GM12878 (cell line): ENCODE data around the gene B3GALT4. TPM values are rescaled to one million over a fixed set of nuclear protein-coding genes. Genes with fewer than 3 reads are reported as not detected.

ENCODE experiments used
- BACH1 ChIP-seq: fragments of 450-650 bp; IDR thresholded peaks from 2 replicates; pipeline ENCODE4 v1.6.1; 2017; ENCODE audit warnings: mild to moderate bottlenecking, borderline replicate concordance
- CHD2 ChIP-seq: IDR thresholded peaks from 2 replicates; pipeline ENCODE4 v1.6.1; 2011; ENCODE audit warnings: low read depth, low read length, improper control_type of control experiment, borderline replicate concordance
- EP300 ChIP-seq, 2 experiments: fragments of 150-350 bp in 1 of 2; IDR thresholded peaks; 2 replicates each; pipeline ENCODE4 v1.6.1; 2011 to 2012; ENCODE audit warnings: low read depth in 2 of 2, low read length in 2 of 2, borderline replicate concordance in 1 of 2, improper control_type of control experiment in 1 of 2, inconsistent platforms in 1 of 2; ENCODE audit not compliant: control insufficient read depth in 1 of 2
- ETV6 ChIP-seq, 2 experiments: fragments of 450-650 bp in 1 of 2; IDR thresholded peaks in 1 of 2; conservative IDR thresholded peaks in 1 of 2; 2 replicates each; pipeline ENCODE4 v1.6.1; 2014; ENCODE audit warnings: antibody characterized with exemption in 1 of 2, borderline replicate concordance in 1 of 2, low read depth in 1 of 2, mild to moderate bottlenecking in 1 of 2, moderate library complexity in 1 of 2
- FOXK2 ChIP-seq: fragments of 450-650 bp; IDR thresholded peaks from 2 replicates; pipeline ENCODE4 v1.6.1; 2017; ENCODE audit warnings: mild to moderate bottlenecking, moderate library complexity
- FOXM1 ChIP-seq: IDR thresholded peaks from 2 replicates; pipeline ENCODE4 v1.6.1; 2012; ENCODE audit warnings: low read depth, mild to moderate bottlenecking, inconsistent platforms, low read length, moderate library complexity
- HCFC1 ChIP-seq: fragments of 150-350 bp; IDR thresholded peaks from 2 replicates; pipeline ENCODE4 v1.6.1; 2014; ENCODE audit warnings: low read length
- HDGF ChIP-seq: fragments of 450-650 bp; IDR thresholded peaks from 2 replicates; pipeline ENCODE4 v1.6.1; 2016; ENCODE audit warnings: antibody characterized with exemption
- KAT2A ChIP-seq: conservative IDR thresholded peaks from 2 replicates; pipeline ENCODE4 v1.6.1; 2011; ENCODE audit warnings: low read depth, low read length; ENCODE audit not compliant: control insufficient read depth
- KLF5 ChIP-seq: fragments of 450-650 bp; IDR thresholded peaks from 2 replicates; pipeline ENCODE4 v1.6.1; 2014; ENCODE audit warnings: mild to moderate bottlenecking; ENCODE audit not compliant: partially characterized antibody
- NR2C1 ChIP-seq: fragments of 450-650 bp; IDR thresholded peaks from 2 replicates; pipeline ENCODE4 v1.6.1; 2017; ENCODE audit warnings: antibody characterized with exemption, mild to moderate bottlenecking, moderate library complexity
- PBX3 ChIP-seq: IDR thresholded peaks from 2 replicates; pipeline ENCODE4 v1.6.1; 2011; ENCODE audit warnings: mild to moderate bottlenecking, low read depth, low read length, moderate library complexity; ENCODE audit not compliant: insufficient replicate concordance
- SPI1 ChIP-seq: IDR thresholded peaks from 2 replicates; pipeline ENCODE4 v1.6.1; 2011; ENCODE audit warnings: low read depth, mild to moderate bottlenecking, low read length, moderate library complexity, borderline replicate concordance; ENCODE audit not compliant: insufficient read depth
- SREBF1 ChIP-seq: IDR thresholded peaks from 2 replicates; pipeline ENCODE4 v1.6.1; 2012; ENCODE audit warnings: mild to moderate bottlenecking, low read length
- YBX1 ChIP-seq: fragments of 450-650 bp; IDR thresholded peaks from 2 replicates; pipeline ENCODE4 v1.6.1; 2016; ENCODE audit warnings: antibody characterized with exemption
- ZNF207 ChIP-seq: fragments of 450-650 bp; IDR thresholded peaks from 2 replicates; pipeline ENCODE4 v1.6.1; 2014; ENCODE audit warnings: antibody characterized with exemption, mild to moderate bottlenecking, borderline replicate concordance
- polyA plus RNA-seq, 11 experiments: library from polyadenylated mRNA; depleted of rRNA in 4 of 11; unstranded in 6 of 11; stranded (reverse) in 5 of 11; fragments of >200 nt; fragmentation: Nextera tagmentation in 4 of 11; fragmentation: Illumina TruSeq in 1 of 11; extraction: Ambion mirVana in 4 of 11; extraction: Trizol in 1 of 11; gene quantifications; 1 replicate in 1 of 11; 2 replicates in 10 of 11; pipeline versions ENCODE4 v1.2.1 to v1.2.3, GENCODE V29; 2011 to 2016; ENCODE audit warnings: inconsistent platforms in 2 of 11, missing spikeins in 2 of 11, low read depth in 1 of 11
- total RNA-seq, 4 experiments: library from RNA; depleted of rRNA in 3 of 4; stranded (reverse); fragments of >200 nt in 3 of 4; fragmentation: Illumina TruSeq in 1 of 4; extraction: Trizol in 1 of 4; gene quantifications; 2 replicates each; pipeline versions ENCODE4 v1.2.1 to v1.2.3, GENCODE V29; 2013 to 2021
- TF ChIP-seq, protein P1 (sequence below): fragments of 450-650 bp; IDR thresholded peaks from 2 replicates; pipeline ENCODE4 v1.6.1; 2017; ENCODE audit warnings: antibody characterized with exemption, mild to moderate bottlenecking, moderate library complexity
- TF ChIP-seq, protein P2 (sequence below): IDR thresholded peaks from 2 replicates; pipeline ENCODE4 v1.6.1; 2012; ENCODE audit warnings: low read depth, low read length, improper control_type of control experiment
- TF ChIP-seq, protein P3 (sequence below): fragments of 450-650 bp; IDR thresholded peaks from 2 replicates; pipeline ENCODE4 v1.6.1; 2017; ENCODE audit warnings: mild to moderate bottlenecking, moderate library complexity
- TF ChIP-seq, protein P4 (sequence below): fragments of 150-350 bp; IDR thresholded peaks from 2 replicates; pipeline ENCODE4 v1.6.1; 2014; ENCODE audit warnings: mild to moderate bottlenecking, low read depth, low read length

B3GALT4 gene
- total and polyA plus RNA-seq, 10 of the 15 experiments (the other 5 are each of a cell fraction or from before 2014, with no cell fraction given), result 0.27 to 8.2 (median 2.6) TPM

- TF ChIP-seq FOXK2, result no peak
- no peak for TF ChIP-seq EP300 (IDR thresholded peaks at IDR 0.05; ENCODE audit: borderline replicate concordance in 1 of 2, control insufficient read depth in 1 of 2, low read depth in 2 of 2, low read length in 2 of 2)
- TF ChIP-seq YBX1, result no peak
- no peak for TF ChIP-seq ZNF207
- TF ChIP-seq HDGF, result no peak
- TF ChIP-seq KAT2A, result no peak
- TF ChIP-seq, protein P1, sequence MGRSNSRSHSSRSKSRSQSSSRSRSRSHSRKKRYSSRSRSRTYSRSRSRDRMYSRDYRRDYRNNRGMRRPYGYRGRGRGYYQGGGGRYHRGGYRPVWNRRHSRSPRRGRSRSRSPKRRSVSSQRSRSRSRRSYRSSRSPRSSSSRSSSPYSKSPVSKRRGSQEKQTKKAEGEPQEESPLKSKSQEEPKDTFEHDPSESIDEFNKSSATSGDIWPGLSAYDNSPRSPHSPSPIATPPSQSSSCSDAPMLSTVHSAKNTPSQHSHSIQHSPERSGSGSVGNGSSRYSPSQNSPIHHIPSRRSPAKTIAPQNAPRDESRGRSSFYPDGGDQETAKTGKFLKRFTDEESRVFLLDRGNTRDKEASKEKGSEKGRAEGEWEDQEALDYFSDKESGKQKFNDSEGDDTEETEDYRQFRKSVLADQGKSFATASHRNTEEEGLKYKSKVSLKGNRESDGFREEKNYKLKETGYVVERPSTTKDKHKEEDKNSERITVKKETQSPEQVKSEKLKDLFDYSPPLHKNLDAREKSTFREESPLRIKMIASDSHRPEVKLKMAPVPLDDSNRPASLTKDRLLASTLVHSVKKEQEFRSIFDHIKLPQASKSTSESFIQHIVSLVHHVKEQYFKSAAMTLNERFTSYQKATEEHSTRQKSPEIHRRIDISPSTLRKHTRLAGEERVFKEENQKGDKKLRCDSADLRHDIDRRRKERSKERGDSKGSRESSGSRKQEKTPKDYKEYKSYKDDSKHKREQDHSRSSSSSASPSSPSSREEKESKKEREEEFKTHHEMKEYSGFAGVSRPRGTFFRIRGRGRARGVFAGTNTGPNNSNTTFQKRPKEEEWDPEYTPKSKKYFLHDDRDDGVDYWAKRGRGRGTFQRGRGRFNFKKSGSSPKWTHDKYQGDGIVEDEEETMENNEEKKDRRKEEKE, result no peak
- TF ChIP-seq ETV6 (conservative IDR thresholded peaks at IDR 0.05 in 1 of 2, IDR thresholded peaks at IDR 0.05 in 1 of 2; ENCODE audit: borderline replicate concordance in 1 of 2, low read depth in 1 of 2), result no peak
- TF ChIP-seq, protein P2, sequence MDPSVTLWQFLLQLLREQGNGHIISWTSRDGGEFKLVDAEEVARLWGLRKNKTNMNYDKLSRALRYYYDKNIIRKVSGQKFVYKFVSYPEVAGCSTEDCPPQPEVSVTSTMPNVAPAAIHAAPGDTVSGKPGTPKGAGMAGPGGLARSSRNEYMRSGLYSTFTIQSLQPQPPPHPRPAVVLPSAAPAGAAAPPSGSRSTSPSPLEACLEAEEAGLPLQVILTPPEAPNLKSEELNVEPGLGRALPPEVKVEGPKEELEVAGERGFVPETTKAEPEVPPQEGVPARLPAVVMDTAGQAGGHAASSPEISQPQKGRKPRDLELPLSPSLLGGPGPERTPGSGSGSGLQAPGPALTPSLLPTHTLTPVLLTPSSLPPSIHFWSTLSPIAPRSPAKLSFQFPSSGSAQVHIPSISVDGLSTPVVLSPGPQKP, result no peak
- TF ChIP-seq, protein P3, sequence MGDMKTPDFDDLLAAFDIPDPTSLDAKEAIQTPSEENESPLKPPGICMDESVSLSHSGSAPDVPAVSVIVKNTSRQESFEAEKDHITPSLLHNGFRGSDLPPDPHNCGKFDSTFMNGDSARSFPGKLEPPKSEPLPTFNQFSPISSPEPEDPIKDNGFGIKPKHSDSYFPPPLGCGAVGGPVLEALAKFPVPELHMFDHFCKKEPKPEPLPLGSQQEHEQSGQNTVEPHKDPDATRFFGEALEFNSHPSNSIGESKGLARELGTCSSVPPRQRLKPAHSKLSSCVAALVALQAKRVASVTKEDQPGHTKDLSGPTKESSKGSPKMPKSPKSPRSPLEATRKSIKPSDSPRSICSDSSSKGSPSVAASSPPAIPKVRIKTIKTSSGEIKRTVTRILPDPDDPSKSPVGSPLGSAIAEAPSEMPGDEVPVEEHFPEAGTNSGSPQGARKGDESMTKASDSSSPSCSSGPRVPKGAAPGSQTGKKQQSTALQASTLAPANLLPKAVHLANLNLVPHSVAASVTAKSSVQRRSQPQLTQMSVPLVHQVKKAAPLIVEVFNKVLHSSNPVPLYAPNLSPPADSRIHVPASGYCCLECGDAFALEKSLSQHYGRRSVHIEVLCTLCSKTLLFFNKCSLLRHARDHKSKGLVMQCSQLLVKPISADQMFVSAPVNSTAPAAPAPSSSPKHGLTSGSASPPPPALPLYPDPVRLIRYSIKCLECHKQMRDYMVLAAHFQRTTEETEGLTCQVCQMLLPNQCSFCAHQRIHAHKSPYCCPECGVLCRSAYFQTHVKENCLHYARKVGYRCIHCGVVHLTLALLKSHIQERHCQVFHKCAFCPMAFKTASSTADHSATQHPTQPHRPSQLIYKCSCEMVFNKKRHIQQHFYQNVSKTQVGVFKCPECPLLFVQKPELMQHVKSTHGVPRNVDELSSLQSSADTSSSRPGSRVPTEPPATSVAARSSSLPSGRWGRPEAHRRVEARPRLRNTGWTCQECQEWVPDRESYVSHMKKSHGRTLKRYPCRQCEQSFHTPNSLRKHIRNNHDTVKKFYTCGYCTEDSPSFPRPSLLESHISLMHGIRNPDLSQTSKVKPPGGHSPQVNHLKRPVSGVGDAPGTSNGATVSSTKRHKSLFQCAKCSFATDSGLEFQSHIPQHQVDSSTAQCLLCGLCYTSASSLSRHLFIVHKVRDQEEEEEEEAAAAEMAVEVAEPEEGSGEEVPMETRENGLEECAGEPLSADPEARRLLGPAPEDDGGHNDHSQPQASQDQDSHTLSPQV, result no peak
- no peak for TF ChIP-seq SREBF1
- TF ChIP-seq, protein P4, sequence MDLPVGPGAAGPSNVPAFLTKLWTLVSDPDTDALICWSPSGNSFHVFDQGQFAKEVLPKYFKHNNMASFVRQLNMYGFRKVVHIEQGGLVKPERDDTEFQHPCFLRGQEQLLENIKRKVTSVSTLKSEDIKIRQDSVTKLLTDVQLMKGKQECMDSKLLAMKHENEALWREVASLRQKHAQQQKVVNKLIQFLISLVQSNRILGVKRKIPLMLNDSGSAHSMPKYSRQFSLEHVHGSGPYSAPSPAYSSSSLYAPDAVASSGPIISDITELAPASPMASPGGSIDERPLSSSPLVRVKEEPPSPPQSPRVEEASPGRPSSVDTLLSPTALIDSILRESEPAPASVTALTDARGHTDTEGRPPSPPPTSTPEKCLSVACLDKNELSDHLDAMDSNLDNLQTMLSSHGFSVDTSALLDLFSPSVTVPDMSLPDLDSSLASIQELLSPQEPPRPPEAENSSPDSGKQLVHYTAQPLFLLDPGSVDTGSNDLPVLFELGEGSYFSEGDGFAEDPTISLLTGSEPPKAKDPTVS, result no peak
- TF ChIP-seq CHD2, result no peak
- no peak for TF ChIP-seq HCFC1
- TF ChIP-seq KLF5, result no peak
- TF ChIP-seq BACH1, result no peak
- no peak for TF ChIP-seq PBX3
- peak; percentile 85 for TF ChIP-seq NR2C1
- TF ChIP-seq FOXM1, result no peak; the same call in 1 of the 2 replicates
- no peak for TF ChIP-seq SPI1
Observed at GRCh38 chr6:33314515-33314942, 37.6 kb downstream of the B3GALT4 start (continued).
